ENCODE measurements around the gene ZNF678. TPM values are rescaled to one million over a fixed set of nuclear protein-coding genes. Genes with fewer than 3 reads are reported as not detected.

Gene ZNF678
- total and polyA plus RNA-seq, 2 donors (not counting 1 experiment from before 2014, with no cell fraction given): 2.2 to 7.3 TPM

GRCh38 chr1:227635596-227635995 is 72.2 kb downstream of the ZNF678 start:
- Histone ChIP-seq H3K4me2 (ENCODE audit: extremely low read depth, insufficient read depth, low read length) (no peak overlapping the region), H4K20me1 (ENCODE audit: control insufficient read depth, extremely low read depth, insufficient read depth, low read length) (no peaks in the 10 kb centered on the region), H2AFZ (ENCODE audit: low read length) (no peak overlapping the region), H3K27ac (ENCODE audit: insufficient read depth, low read length) (no peak overlapping the region), H3K9me3 (ENCODE audit: control insufficient read depth, insufficient read depth, low read depth, low read length) (no peaks in the 10 kb centered on the region), H3K9ac (ENCODE audit: insufficient read depth, low read length) (no peak overlapping the region), H3K27me3 (ENCODE audit: control insufficient read depth, insufficient read depth, low read length) (no peaks in the 10 kb centered on the region), H3K4me1 (ENCODE audit: control insufficient read depth, extremely low read depth, insufficient read depth, low read length) (no peaks in the 10 kb centered on the region), H3K36me3 (ENCODE audit: control insufficient read depth, insufficient read depth, low read length) (no peaks in the 10 kb centered on the region), H3K79me2 (ENCODE audit: control insufficient read depth, insufficient read depth, low read length) (no peaks in the 10 kb centered on the region), H3K4me3 (replicated peaks in 1 of 4; ENCODE audit: control extremely low read depth in 1 of 4, insufficient read depth in 1 of 4, low read depth in 3 of 4, low read length in 4 of 4) (no peak overlapping the region)
- DNase-seq (ENCODE audit: low read depth in 2 of 2): no peak
- no peak for TF ChIP-seq EZH2 (IDR thresholded peaks at IDR 0.05; ENCODE audit: low read length, missing control alignments)
- TF ChIP-seq CTCF (conservative IDR thresholded peaks at IDR 0.05 in 1 of 2, IDR thresholded peaks at IDR 0.05 in 1 of 2; ENCODE audit: low read depth in 1 of 2, low read length in 2 of 2): no peak

- no peaks in the 10 kb centered on the region for H4K20me1 ChIP-seq (ENCODE audit: control insufficient read depth, extremely low read depth, insufficient read depth, low read length)
- H3K27ac ChIP-seq (ENCODE audit: insufficient read depth, low read length): no peak overlapping the region
- no peaks in the 10 kb centered on the region for H3K79me2 ChIP-seq (ENCODE audit: control insufficient read depth, insufficient read depth, low read length)
- no peak for TF ChIP-seq EZH2 (IDR thresholded peaks at IDR 0.05; ENCODE audit: low read length, missing control alignments)
- TF ChIP-seq CTCF (conservative IDR thresholded peaks at IDR 0.05 in 1 of 2, IDR thresholded peaks at IDR 0.05 in 1 of 2; ENCODE audit: low read depth in 1 of 2, low read length in 2 of 2): no peak
- peak in 1 of 2 donors; percentile 2 for DNase-seq (ENCODE audit: low read depth in 2 of 2)
- H3K4me1 ChIP-seq (ENCODE audit: control insufficient read depth, extremely low read depth, insufficient read depth, low read length): no peaks in the 10 kb centered on the region
- no peaks in the 10 kb centered on the region for H3K27me3 ChIP-seq (ENCODE audit: control insufficient read depth, insufficient read depth, low read length)
- no peak overlapping the region for H3K9ac ChIP-seq (ENCODE audit: insufficient read depth, low read length)
- H3K36me3 ChIP-seq (ENCODE audit: control insufficient read depth, insufficient read depth, low read length): no peaks in the 10 kb centered on the region
- H3K9me3 ChIP-seq (ENCODE audit: control insufficient read depth, insufficient read depth, low read depth, low read length): peaks cover 5% of the 10 kb centered on the region
- H3K4me3 ChIP-seq (replicated peaks in 1 of 4; ENCODE audit: control extremely low read depth in 1 of 4, insufficient read depth in 1 of 4, low read depth in 3 of 4, low read length in 4 of 4): no peak overlapping the region
- H2AFZ ChIP-seq (ENCODE audit: low read length): no peak overlapping the region
- H3K4me2 ChIP-seq (ENCODE audit: extremely low read depth, insufficient read depth, low read length): no peak overlapping the region
Observed at GRCh38 chr1:227654431-227654830, 91.1 kb downstream of the ZNF678 start.

- no peaks in the 10 kb centered on the region for H4K20me1 ChIP-seq (ENCODE audit: control insufficient read depth, extremely low read depth, insufficient read depth, low read length)
- no peaks in the 10 kb centered on the region for H3K27me3 ChIP-seq (ENCODE audit: control insufficient read depth, insufficient read depth, low read length)
- H3K9ac ChIP-seq (ENCODE audit: insufficient read depth, low read length): no peak overlapping the region
- TF ChIP-seq CTCF (conservative IDR thresholded peaks at IDR 0.05 in 1 of 2, IDR thresholded peaks at IDR 0.05 in 1 of 2; ENCODE audit: low read depth in 1 of 2, low read length in 2 of 2) (no peak), EZH2 (IDR thresholded peaks at IDR 0.05; ENCODE audit: low read length, missing control alignments) (no peak)
- H3K4me2 ChIP-seq (ENCODE audit: extremely low read depth, insufficient read depth, low read length): no peak overlapping the region
- H3K9me3 ChIP-seq (ENCODE audit: control insufficient read depth, insufficient read depth, low read depth, low read length): peaks cover 5% of the 10 kb centered on the region
- H3K4me3 ChIP-seq (replicated peaks in 1 of 4; ENCODE audit: control extremely low read depth in 1 of 4, insufficient read depth in 1 of 4, low read depth in 3 of 4, low read length in 4 of 4): no peak overlapping the region
- no peak overlapping the region for H2AFZ ChIP-seq (ENCODE audit: low read length)
- no peaks in the 10 kb centered on the region for H3K4me1 ChIP-seq (ENCODE audit: control insufficient read depth, extremely low read depth, insufficient read depth, low read length)
- DNase-seq (ENCODE audit: low read depth in 2 of 2): peak in 1 of 2 donors; percentile 1
- no peak overlapping the region for H3K27ac ChIP-seq (ENCODE audit: insufficient read depth, low read length)
- H3K36me3 ChIP-seq (ENCODE audit: control insufficient read depth, insufficient read depth, low read length): no peaks in the 10 kb centered on the region
- H3K79me2 ChIP-seq (ENCODE audit: control insufficient read depth, insufficient read depth, low read length): no peaks in the 10 kb centered on the region
Observed at GRCh38 chr1:227654858-227655752, 91.7 kb downstream of the ZNF678 start.
